ENCODE data around the gene TH. TPM values are rescaled to one million over a fixed set of nuclear protein-coding genes. Genes with fewer than 3 reads are reported as not detected.

The TH gene
- total and polyA plus RNA-seq, 9 of the 15 experiments (the other 6 are each of a cell fraction or from before 2014, with no cell fraction given) = not detected

DNA sequence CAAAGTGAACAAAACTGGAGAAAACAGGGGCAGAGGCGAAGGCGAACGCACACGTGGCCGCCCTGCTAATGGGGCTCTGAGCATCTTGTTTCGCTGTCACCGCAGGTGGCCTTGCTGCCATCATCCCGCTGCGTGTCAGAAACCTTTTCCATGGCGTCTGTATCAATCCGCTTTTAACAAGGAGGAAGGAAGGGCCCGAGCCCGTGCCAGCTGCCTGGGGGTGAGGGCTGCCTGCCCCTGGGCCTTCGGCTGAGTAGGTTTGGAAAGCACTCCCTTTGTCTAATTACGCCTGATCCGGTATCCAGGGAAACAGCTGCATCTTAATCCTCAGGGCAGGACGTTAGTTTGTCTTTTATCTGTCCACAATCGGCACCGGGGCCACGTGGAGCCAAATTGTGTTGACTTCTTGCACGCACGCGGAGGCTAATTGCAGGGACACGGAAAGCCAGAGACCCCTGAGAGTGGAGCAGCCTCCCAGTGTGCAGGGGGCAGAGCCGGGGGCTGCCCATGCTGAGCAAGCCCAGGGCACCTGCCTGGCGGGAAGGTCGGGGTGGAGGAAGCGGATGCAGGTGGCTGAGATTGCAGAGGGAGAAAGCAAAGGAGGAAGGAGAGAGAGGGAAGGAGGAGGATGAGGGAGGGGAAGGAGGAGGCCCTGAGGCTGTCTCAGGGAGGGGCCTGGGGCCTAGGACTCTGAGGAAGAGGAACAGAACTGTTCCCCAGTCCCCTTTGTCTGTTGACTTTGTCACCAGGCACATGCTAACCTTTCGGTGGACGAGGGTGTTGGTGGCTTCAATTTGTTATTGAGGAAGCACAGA, 19.2 kb upstream of the TH start:
- ATAC-seq (no peak), FAIRE-seq (no peak), DNase-seq (ENCODE audit: extremely low read depth in 1 of 4, low spot score in 3 of 4) (no peak)
- Histone ChIP-seq H3K36me3 (ENCODE audit: control insufficient read depth, insufficient read depth, low read length) (no peaks in the 10 kb centered on the region), H3K79me2 (ENCODE audit: control insufficient read depth, insufficient read depth, low read length) (no peaks in the 10 kb centered on the region), H4K20me1 (replicated peaks; ENCODE audit: control insufficient read depth, insufficient read depth, low read length) (peaks cover 14% of the 10 kb centered on the region), H3K9me3 (replicated peaks; ENCODE audit: control insufficient read depth, insufficient read depth, low read depth, low read length) (no peaks in the 10 kb centered on the region), H3K4me3 (no peak overlapping the region), H3K27ac (ENCODE audit: extremely low read depth, low read depth, low read length) (no peak overlapping the region), H2AFZ (ENCODE audit: low read depth, low read length) (no peak overlapping the region), H3K9ac (ENCODE audit: insufficient read depth in 1 of 2, low read depth in 2 of 2, low read length in 2 of 2) (no peak overlapping the region), H3K4me2 (ENCODE audit: insufficient read depth, low read length) (no peak overlapping the region), H3K27me3 (ENCODE audit: control insufficient read depth in 2 of 2, insufficient read depth in 2 of 2, low read length in 2 of 2) (peaks cover 14 to 62% of the 10 kb centered on the region in 2 experiments; a peak in 4 of 5 replicates), H3K9me1 (ENCODE audit: control insufficient read depth, insufficient read depth, low read length) (peaks cover 5% of the 10 kb centered on the region), H3K4me1 (replicated peaks in 1 of 2; ENCODE audit: control insufficient read depth in 2 of 2, insufficient read depth in 2 of 2, low read length in 2 of 2) (peaks cover 2 to 59% of the 10 kb centered on the region in 2 experiments; a peak in 3 of 5 replicates)
- TF ChIP-seq ZNF263 (CRISPR knock-in tag; IDR thresholded peaks at IDR 0.05; ENCODE audit: borderline replicate concordance) (peak; percentile 24; the same call in 1 of the 2 replicates), L3MBTL2 (IDR thresholded peaks at IDR 0.05) (0 out of 2 replicates have a peak, but pooled peaks have one; percentile 21), TAF1 (IDR thresholded peaks at IDR 0.05; ENCODE audit: control insufficient read depth, extremely low read depth, insufficient read depth, low read length, severe bottlenecking) (no peak)
- intact Hi-C loops (cut with micrococcal nuclease) (loop anchor here (10.0 kb wide), 1 partner anchor 344 kb away; no protein-coding TSS in a partner anchor), in situ Hi-C loops (cut with MboI) (no loop called here)
- CTCF ChIA-PET (ENCODE audit: low intra/inter-chr PET ratio) = interaction anchor here (0.5 kb wide), 1 partner anchor 272 kb away, joined by 3 read pairs; no protein-coding TSS in a partner anchor
- WGBS (ENCODE audit: insufficient coverage, low coverage, missing lambda C conversion rate) = 2% methylated on average over 30 of the region's 30 CpGs
- POLR2A ChIA-PET = no interaction called here
- BruUV-seq (replicated peaks) = no TSS peak

All from K562 (cell line).